A549 treated with AZD2906 at 1 μM for 4 hours (cell line): ENCODE data around the gene HEPN1. TPM values are rescaled to one million over a fixed set of nuclear protein-coding genes. Genes with fewer than 3 reads are reported as not detected.

Experiments
- total RNA-seq: library from RNA; stranded (reverse); fragments of 200-300 nt; extraction: Qiagen RNA extraction; gene quantifications from 5 replicates; pipeline ENCODE4 v1.2.3, GENCODE V29; 2022

HEPN1 gene
- total RNA-seq = not detected in 5 replicates

GRCh38 chr11:124918950-124919349 lies at the start of gene HEPN1:
HEPN1 (plus strand) TSS chr11:124919250.

GRCh38 chr11:124897674-124898262 lies 21.3 kb upstream of the HEPN1 start, which contains the start of gene ROBO4:
ROBO4 (minus strand) TSS chr11:124897865; CDS start chr11:124897795, 70 bp downstream.

GRCh38 chr11:124935548-124936514 lies 16.8 kb downstream of the HEPN1 start, which contains the start of gene HEPACAM:
HEPACAM (minus strand) TSS chr11:124936047; CDS start chr11:124936006, 41 bp downstream.

GRCh38 chr11:124953753-124954589 lies 34.9 kb downstream of the HEPN1 start, which contains the start of gene CCDC15:
CCDC15 (plus strand) TSS chr11:124954202; CDS start chr11:124954733, 531 bp downstream.

Other genes with a start within 250 kb of the HEPN1 start
- 12.8 to 15.0 TPM (median 14.6 TPM) in 5 replicates for gene SIAE, start 245.5 kb upstream of the HEPN1 start, total RNA-seq
- gene SPA17, start 245.3 kb upstream of the HEPN1 start, total RNA-seq = 16.2 to 28.7 TPM (median 17.9 TPM) in 5 replicates
- gene NRGN, start 179.3 kb upstream of the HEPN1 start, total RNA-seq = 6.2 to 11.3 TPM (median 11.0 TPM) in 5 replicates
- 0.08 TPM in 1 of 5 replicates, not detected in the others for gene VSIG2, start 167.0 kb upstream of the HEPN1 start, total RNA-seq
- 9.1 to 14.6 TPM (median 12.8 TPM) in 5 replicates for gene ESAM, start 157.0 kb upstream of the HEPN1 start, total RNA-seq
- gene MSANTD2, start 118.8 kb upstream of the HEPN1 start, total RNA-seq = 4.8 to 5.8 TPM (median 5.3 TPM) in 5 replicates
- 2.3 to 3.4 TPM (median 2.7 TPM) in 5 replicates for gene ROBO3, start 53.8 kb upstream of the HEPN1 start, total RNA-seq
- gene ROBO4, start 21.4 kb upstream of the HEPN1 start, total RNA-seq = not detected in 5 replicates
- not detected in 5 replicates for gene HEPACAM, start 16.8 kb downstream of the HEPN1 start, total RNA-seq
- gene CCDC15, start 35.0 kb downstream of the HEPN1 start, total RNA-seq = 0.41 to 0.62 TPM (median 0.53 TPM) in 5 replicates
- 0.04 to 0.16 TPM (median 0.11 TPM) in 5 replicates for gene SLC37A2, start 144.1 kb downstream of the HEPN1 start, total RNA-seq
- 18.9 to 22.3 TPM (median 22.1 TPM) in 5 replicates for gene TMEM218, start 192.4 kb downstream of the HEPN1 start, total RNA-seq
- 0.02 TPM in 1 of 5 replicates, not detected in the others for gene PKNOX2, start 245.5 kb downstream of the HEPN1 start, total RNA-seq